Stimulated activated naive CD8-positive, alpha-beta T cell treated with anti-CD3 and anti-CD28 coated beads, Interleukin-15, Interleukin-2, amounts not matched to agents 100 ng/mL and 50 ng/mL, for 24 hours (primary cell): ENCODE measurements around the gene MAML2.

ENCODE experiments used
- H3K27ac Mint-ChIP-seq: one replicate; pipeline ENCODE4 v1.8.0; 2021; ENCODE audit warnings: mild to moderate bottlenecking, mixed read lengths
- H3K27me3 Mint-ChIP-seq: one replicate; pipeline ENCODE4 v1.8.0; 2021; ENCODE audit warnings: mixed read lengths
- H3K36me3 Mint-ChIP-seq: one replicate; pipeline ENCODE4 v1.8.0; 2021; ENCODE audit warnings: low read depth, mixed read lengths
- H3K4me1 Mint-ChIP-seq: one replicate; pipeline ENCODE4 v1.8.0; 2021; ENCODE audit warnings: low read depth, mixed read lengths
- H3K4me3 Mint-ChIP-seq: one replicate; pipeline ENCODE4 v1.8.0; 2021; ENCODE audit warnings: mild to moderate bottlenecking, mixed read lengths
- H3K9me3 Mint-ChIP-seq: one replicate; pipeline ENCODE4 v1.8.0; 2021; ENCODE audit warnings: mixed read lengths

MAML2 gene

GRCh38 chr11:96316869-96317268, 26.1 kb downstream of the MAML2 start:
- no peak overlapping the region for H3K4me3 Mint-ChIP-seq
- no peaks in the 10 kb centered on the region for H3K27me3 Mint-ChIP-seq
- no peaks in the 10 kb centered on the region for H3K9me3 Mint-ChIP-seq
- peak overlapping the region; percentile 9 for H3K27ac Mint-ChIP-seq
- peaks cover 97% of the 10 kb centered on the region for H3K4me1 Mint-ChIP-seq
- peaks cover 58% of the 10 kb centered on the region for H3K36me3 Mint-ChIP-seq

DNA sequence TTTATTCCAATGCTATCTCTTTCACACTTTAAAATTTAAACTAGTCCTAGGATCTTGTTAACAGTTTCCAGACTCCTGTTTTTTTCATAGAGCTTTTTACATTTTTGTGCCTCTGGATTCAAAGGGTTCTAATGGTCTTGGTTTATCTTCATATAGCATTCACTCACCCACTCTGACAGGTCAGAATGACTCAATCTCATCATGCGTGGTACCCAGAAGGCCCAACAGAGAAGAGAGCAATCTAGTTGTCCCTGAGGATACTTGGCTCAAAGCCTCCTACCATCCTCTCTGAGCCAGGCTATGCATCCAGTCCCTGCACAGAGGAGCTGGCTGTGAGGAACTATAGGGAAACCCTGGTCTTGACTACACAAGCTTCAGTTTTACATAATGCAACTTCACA, 27.5 kb downstream of the MAML2 start:
- Mint-ChIP-seq H3K27ac (peak overlapping the region; percentile 38), H3K4me1 (peaks cover 97% of the 10 kb centered on the region), H3K9me3 (no peaks in the 10 kb centered on the region), H3K4me3 (no peak overlapping the region), H3K36me3 (peaks cover 57% of the 10 kb centered on the region), H3K27me3 (no peaks in the 10 kb centered on the region)

DNA sequence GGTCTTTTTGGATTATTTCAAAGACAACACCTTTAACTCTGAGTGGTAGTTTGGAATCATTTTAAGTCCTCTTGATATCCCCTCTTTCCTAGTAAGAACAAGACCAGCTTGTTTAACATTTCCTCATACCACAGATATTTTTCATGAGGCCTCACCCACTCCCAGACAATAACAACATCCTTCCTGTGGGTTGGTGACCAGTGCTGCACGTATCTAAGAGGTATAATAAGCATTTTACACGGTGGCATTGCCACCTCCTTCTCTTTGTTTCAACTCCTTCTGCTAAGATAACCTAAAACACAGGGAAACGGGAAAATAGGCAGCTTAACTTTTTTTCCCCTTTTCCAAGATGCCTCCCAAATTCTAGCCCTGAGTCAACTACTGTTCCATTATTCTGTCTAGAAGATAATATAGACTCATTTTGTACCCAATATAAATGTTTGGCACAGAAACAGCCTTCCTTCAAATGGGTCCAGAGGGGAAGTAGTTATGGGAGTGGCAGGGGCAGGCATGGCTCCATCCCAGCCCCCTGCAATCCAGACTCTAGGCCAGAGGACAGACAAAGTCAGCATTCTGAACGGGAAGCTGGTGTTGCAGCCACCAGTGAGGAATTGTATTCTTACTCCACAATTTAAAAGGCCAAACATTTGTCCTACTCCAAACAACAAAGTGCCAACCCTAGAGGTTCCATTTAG, 28.5 kb downstream of the MAML2 start:
- Mint-ChIP-seq H3K36me3 (peaks cover 51% of the 10 kb centered on the region), H3K27ac (peak overlapping the region; percentile 38), H3K4me1 (peaks cover 95% of the 10 kb centered on the region), H3K4me3 (no peak overlapping the region), H3K9me3 (no peaks in the 10 kb centered on the region), H3K27me3 (no peaks in the 10 kb centered on the region)

DNA sequence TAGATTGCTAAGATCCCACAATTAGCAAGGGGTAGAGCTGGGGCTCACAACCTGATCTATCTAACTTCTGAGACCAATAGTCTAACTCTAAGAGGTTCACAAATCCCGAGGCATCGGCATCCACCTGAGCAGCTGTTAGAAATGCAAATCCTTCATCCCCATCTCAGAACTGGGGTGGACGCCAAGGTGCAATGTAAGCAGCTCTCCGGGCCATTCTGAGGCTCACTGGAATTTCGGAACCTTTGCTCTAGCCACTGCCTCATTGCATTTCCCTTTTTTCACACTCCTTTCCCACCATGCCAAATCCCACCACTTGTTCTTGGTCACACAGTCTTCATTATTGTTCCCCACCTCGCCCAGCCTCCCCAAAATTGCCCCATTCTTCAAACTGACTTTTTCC, 29.8 kb downstream of the MAML2 start:
- Mint-ChIP-seq H3K27me3 (no peaks in the 10 kb centered on the region), H3K27ac (peak overlapping the region; percentile 18), H3K4me1 (peaks cover 95% of the 10 kb centered on the region)

DNA sequence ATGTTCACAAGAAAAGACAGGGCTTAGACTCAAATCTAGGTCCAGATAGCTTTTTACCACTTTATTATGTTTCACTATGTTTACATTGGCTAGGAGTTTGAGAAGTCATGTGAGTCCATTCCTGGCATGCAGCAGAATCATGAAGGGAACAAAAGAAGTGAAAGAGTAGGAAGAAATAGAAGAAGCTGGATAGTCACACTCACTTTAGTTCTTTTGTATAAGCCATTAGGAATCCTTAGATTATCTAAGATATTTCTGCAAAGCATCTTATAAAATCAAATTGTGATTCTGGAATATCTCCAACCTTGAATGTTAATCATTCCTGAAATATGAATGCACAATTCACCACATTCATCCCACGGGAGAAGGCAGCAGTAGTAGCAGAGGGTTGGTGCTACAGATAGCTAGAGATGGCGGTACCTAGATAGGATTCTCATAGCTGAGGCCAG, 31.9 kb downstream of the MAML2 start:
- Mint-ChIP-seq H3K4me1 (peaks cover 95% of the 10 kb centered on the region), H3K27ac (no peak overlapping the region), H3K27me3 (no peaks in the 10 kb centered on the region), H3K4me3 (no peak overlapping the region), H3K36me3 (peaks cover 38% of the 10 kb centered on the region), H3K9me3 (no peaks in the 10 kb centered on the region)

More for the DNA sequence above, 29.8 kb downstream of the MAML2 start:
- H3K36me3 Mint-ChIP-seq: peaks cover 51% of the 10 kb centered on the region
- H3K4me3 Mint-ChIP-seq: no peak overlapping the region
- H3K9me3 Mint-ChIP-seq: no peaks in the 10 kb centered on the region

DNA sequence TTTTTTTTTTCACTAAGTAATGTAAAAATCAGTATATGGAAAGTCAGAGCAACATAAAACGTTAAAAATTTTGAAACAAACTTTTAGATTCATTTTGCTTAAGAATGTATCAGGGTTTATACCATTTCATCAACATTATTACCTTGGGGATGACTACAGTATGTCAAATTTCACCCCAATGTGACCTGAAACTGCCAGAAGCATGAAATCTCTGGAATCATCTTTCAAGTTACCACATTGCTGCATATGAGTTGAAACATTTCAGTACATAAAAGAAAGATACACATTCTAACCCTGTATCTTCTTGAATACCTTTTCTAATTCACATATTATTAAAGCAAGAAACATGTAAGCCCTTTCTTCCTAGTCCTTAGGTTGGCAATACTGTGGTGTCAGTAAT, 32.8 kb downstream of the MAML2 start:
- Mint-ChIP-seq H3K27ac (no peak overlapping the region), H3K27me3 (no peaks in the 10 kb centered on the region), H3K4me1 (peaks cover 92% of the 10 kb centered on the region), H3K36me3 (peaks cover 32% of the 10 kb centered on the region), H3K9me3 (no peaks in the 10 kb centered on the region), H3K4me3 (no peak overlapping the region)

DNA sequence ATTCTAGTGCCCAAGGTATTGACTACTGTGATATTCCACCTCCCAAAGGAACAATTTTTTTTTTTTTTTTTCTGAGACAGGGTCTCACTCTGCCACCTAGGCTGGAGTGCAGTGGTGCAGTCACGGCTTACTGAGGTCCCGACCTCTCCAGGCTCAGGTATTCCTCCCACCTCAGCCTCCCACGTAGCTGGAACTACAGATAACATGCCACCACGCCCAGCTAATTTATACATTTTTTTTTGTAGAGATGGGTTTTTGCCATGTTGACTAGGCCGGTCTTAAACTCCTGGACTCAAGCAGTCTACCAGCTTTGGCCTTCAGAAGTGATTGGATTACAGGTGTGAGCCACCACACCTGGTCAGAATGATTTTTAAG, 33.4 kb downstream of the MAML2 start:
- H3K27me3 Mint-ChIP-seq: no peaks in the 10 kb centered on the region
- no peaks in the 10 kb centered on the region for H3K9me3 Mint-ChIP-seq
- H3K27ac Mint-ChIP-seq: no peak overlapping the region
- peaks cover 86% of the 10 kb centered on the region for H3K4me1 Mint-ChIP-seq
- H3K4me3 Mint-ChIP-seq: no peak overlapping the region
- H3K36me3 Mint-ChIP-seq: peaks cover 28% of the 10 kb centered on the region

- peaks cover 23% of the 10 kb centered on the region for H3K36me3 Mint-ChIP-seq
- no peaks in the 10 kb centered on the region for H3K27me3 Mint-ChIP-seq
- no peak overlapping the region for H3K27ac Mint-ChIP-seq
- H3K4me3 Mint-ChIP-seq: no peak overlapping the region
- H3K9me3 Mint-ChIP-seq: no peaks in the 10 kb centered on the region
- H3K4me1 Mint-ChIP-seq: peaks cover 86% of the 10 kb centered on the region
These were observed 33.9 kb downstream of the MAML2 start for GRCh38 chr11:96309016-96309642.

GRCh38 chr11:96307776-96308140, 35.2 kb downstream of the MAML2 start:
- H3K36me3 Mint-ChIP-seq: peaks cover 17% of the 10 kb centered on the region
- peak overlapping the region; percentile 79 for H3K27ac Mint-ChIP-seq
- H3K4me1 Mint-ChIP-seq: peaks cover 84% of the 10 kb centered on the region
- H3K4me3 Mint-ChIP-seq: peak overlapping the region; percentile 69
- no peaks in the 10 kb centered on the region for H3K9me3 Mint-ChIP-seq
- H3K27me3 Mint-ChIP-seq: no peaks in the 10 kb centered on the region

GRCh38 chr11:96306933-96307775, 35.8 kb downstream of the MAML2 start:
- H3K36me3 Mint-ChIP-seq: peaks cover 14% of the 10 kb centered on the region
- H3K9me3 Mint-ChIP-seq: no peaks in the 10 kb centered on the region
- no peaks in the 10 kb centered on the region for H3K27me3 Mint-ChIP-seq
- H3K4me1 Mint-ChIP-seq: peaks cover 86% of the 10 kb centered on the region
- H3K4me3 Mint-ChIP-seq: peak overlapping the region; percentile 69
- H3K27ac Mint-ChIP-seq: peak overlapping the region; percentile 79

- H3K27me3 Mint-ChIP-seq: no peaks in the 10 kb centered on the region
- peaks cover 86% of the 10 kb centered on the region for H3K4me1 Mint-ChIP-seq
- H3K9me3 Mint-ChIP-seq: no peaks in the 10 kb centered on the region
- peak overlapping the region; percentile 46 for H3K27ac Mint-ChIP-seq
- H3K4me3 Mint-ChIP-seq: peak overlapping the region; percentile 69
- peaks cover 10% of the 10 kb centered on the region for H3K36me3 Mint-ChIP-seq
These were observed 36.4 kb downstream of the MAML2 start for GRCh38 chr11:96306600-96306932.

DNA sequence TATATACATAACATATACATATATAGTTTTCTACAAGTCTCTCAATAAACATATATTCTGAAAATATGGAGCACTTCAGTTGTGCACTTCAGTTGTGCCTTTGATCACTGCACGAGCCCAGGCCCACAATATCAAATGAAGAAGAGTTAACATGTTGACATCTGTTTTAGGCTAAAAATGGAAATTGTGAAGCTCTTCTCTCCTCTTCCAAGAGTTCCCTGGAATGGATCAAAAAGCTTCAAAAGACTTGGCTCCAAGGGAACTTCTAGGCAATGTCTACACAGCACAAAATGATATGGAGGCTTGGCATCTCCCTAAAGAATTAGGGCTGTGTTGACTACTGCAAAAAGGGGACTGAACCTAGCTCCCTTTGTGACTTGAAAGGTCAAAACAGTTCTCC, 36.9 kb downstream of the MAML2 start:
- Mint-ChIP-seq H3K27me3 (no peaks in the 10 kb centered on the region), H3K4me1 (peaks cover 84% of the 10 kb centered on the region), H3K36me3 (peaks cover 5% of the 10 kb centered on the region), H3K9me3 (no peaks in the 10 kb centered on the region), H3K27ac (no peak overlapping the region), H3K4me3 (no peak overlapping the region)

DNA sequence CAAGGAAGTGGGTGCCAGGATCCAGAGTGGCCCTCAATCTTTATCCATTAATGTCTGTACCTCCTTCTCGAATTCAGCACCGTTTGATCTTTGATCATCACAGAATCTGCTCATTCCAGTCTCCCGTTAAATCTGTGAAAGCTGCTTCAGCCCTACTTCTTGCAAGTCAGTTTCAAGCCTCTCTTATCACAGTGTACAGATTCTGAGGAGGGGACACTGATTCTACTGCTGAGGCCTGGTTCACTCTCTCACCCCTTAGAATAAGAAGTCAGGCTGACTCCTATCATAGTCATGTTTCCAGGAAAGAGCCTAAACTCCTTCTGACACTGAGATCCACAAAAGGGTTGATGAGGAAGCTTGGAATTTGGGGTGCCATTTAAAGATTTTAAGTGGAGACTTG, 39.0 kb downstream of the MAML2 start:
- no peaks in the 10 kb centered on the region for H3K27me3 Mint-ChIP-seq
- H3K36me3 Mint-ChIP-seq: peaks cover 16% of the 10 kb centered on the region
- no peaks in the 10 kb centered on the region for H3K9me3 Mint-ChIP-seq
- peak overlapping the region; percentile 33 for H3K27ac Mint-ChIP-seq
- peaks cover 86% of the 10 kb centered on the region for H3K4me1 Mint-ChIP-seq
- H3K4me3 Mint-ChIP-seq: no peak overlapping the region

- H3K4me3 Mint-ChIP-seq: no peak overlapping the region
These were observed 39.9 kb downstream of the MAML2 start for GRCh38 chr11:96303064-96303463.

GRCh38 chr11:96301818-96302217, 41.2 kb downstream of the MAML2 start:
- H3K4me1 Mint-ChIP-seq: peaks cover 73% of the 10 kb centered on the region
- H3K27me3 Mint-ChIP-seq: no peaks in the 10 kb centered on the region
- H3K9me3 Mint-ChIP-seq: no peaks in the 10 kb centered on the region
- H3K27ac Mint-ChIP-seq: no peak overlapping the region
- peaks cover 24% of the 10 kb centered on the region for H3K36me3 Mint-ChIP-seq
- no peak overlapping the region for H3K4me3 Mint-ChIP-seq

More at GRCh38 chr11:96303064-96303463, 39.9 kb downstream of the MAML2 start:
- Mint-ChIP-seq H3K36me3 (peaks cover 20% of the 10 kb centered on the region), H3K27ac (no peak overlapping the region), H3K9me3 (no peaks in the 10 kb centered on the region), H3K27me3 (no peaks in the 10 kb centered on the region), H3K4me1 (peaks cover 82% of the 10 kb centered on the region)
